HG02798 (cell line): ENCODE measurements around the gene CDH4.

Experiments
- ATAC-seq: cut with Tn5 transposase; IDR thresholded peaks from one replicate; pipeline ENCODE4 v1.9.1; 2021; ENCODE audit warnings: mild to moderate bottlenecking; ENCODE audit not compliant: unreplicated experiment, poor library complexity

CDH4 gene

DNA sequence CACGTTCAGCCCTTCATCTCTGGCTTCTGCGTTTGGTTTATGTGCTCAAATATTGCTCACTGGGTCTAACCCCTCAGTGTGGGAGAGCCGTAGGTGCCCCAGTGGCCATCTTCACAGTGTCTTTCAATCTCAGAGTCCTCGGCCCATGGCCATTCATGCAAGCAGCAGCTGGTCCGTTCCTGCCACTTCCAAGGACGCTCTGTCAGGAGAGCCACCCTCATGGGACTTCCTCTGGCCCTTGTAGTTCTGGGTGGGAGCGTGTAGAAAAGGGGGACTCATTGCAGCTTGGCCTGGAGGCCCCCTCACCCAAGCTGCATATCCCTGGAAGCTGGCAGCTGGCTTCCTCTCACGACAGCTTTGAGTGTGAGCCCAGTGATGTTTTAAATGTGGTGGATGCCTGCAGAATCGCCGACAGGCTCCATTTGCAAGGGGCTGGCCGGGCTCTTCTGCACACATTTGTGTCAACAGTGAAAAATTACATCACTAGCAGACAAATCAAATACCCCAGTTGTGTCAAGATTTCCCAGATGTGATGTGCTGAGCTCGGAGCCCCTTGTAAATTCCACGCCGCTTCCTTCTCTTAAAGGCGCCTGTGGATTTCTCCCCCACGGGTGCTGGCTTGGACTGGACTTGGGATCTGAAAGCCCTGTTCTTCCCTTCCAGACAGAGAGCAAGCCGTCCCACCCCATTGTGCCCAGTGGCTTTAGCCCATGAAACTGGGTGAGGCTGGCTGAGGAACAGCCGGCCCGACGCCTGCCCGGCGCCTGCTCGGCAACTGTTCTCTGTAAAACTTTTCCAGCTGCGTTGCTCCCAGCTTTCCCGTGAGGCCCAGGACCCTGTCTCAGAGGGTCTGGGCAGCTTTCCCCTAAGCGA lies 453.6 kb downstream of the CDH4 start:
- no peak for ATAC-seq

- ATAC-seq = no peak
Observed at GRCh38 chr20:61706259-61706961, 454.3 kb downstream of the CDH4 start.

DNA sequence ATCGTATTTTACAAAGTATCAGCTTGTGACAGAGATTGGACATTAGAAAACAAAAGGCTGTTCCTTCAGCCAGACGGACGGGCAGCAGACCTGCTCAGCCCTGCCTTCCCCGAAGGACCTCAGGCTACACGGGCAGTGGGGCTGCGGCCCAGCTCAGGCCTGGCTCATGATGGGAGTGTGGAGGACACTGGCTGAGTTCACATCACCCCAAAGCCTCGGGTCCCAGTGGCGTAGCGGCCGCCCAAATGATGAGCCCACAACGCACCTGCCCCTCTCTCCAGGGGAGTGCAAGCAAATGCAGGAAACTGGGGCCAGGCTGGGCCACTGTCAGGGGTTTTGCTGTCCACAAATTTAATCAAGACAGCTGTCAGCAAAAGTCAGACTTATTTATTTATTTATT lies 456.8 kb downstream of the CDH4 start:
- no peak for ATAC-seq

DNA sequence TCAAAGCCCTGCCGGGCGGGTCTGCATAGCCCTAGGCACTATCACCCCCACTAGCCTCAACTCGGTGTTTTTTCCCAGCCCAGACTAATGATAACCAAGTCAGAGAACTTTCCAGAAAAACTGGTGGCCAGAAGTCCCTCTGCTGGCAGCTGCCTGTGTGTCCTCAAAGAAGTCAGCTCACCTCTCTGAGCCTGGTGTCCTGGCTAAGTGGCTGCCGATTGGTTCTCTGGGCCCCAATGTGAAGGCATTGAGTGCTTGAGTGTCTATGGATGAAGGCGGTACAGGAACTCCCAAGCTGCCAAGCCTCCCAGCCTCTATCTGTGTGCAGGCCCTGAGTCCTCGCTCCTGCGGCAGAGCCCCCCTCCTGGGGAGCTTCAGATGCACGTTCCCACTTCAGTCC lies 458.0 kb downstream of the CDH4 start:
- ATAC-seq = no peak

DNA sequence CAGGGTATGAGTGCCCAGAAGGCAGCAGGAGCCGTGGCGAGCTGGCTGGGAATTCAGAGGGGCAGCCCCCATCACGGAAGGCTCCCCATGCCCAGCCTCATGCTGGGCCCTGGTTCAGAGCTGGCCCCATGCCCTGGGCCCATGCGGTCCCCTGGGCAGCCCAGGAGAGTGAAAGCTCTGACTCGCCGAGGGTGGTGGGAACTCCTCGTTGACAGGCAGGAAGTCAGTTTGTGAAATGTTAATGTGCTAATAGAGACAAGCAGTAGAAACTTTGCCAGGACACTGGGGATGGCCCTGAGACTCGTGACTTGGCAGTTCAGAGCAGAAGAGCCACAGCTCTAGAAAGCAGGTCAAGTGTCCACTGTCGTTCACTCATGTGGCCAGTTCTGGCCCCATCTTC lies 460.6 kb downstream of the CDH4 start:
- ATAC-seq = no peak

DNA sequence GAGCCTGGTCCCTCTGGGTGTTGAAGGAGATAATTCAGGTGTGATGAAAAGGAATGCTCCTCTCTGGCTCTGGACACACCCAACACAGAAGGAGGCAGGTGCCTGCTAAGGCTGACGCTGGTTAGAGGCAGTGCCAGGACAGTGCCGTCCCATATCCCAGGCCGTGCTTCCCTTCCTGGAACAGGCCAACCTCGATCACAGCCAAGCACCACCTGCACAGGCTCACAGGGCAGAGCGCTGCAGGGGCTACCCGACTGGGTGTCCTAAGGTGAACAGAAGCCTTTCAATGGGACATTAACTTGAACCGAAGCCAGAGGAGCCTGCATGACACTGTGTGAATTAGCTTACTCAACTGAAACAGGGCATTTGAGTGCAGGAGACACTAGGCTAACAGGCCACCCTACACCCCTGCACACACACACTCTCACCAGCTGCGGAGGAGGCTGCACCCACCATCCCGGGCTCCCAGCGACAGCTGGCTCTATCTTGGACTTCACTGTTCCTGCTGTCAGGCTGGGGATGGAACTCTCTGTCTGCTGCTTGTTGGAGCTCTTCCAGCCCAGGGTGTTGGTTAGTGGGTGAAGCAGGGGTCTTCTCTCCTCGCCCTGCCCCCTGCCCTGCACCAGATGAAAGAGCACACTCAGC lies 466.4 kb downstream of the CDH4 start:
- ATAC-seq = no peak

- no peak for ATAC-seq
Observed at GRCh38 chr20:61719691-61720347, 467.8 kb downstream of the CDH4 start.

DNA sequence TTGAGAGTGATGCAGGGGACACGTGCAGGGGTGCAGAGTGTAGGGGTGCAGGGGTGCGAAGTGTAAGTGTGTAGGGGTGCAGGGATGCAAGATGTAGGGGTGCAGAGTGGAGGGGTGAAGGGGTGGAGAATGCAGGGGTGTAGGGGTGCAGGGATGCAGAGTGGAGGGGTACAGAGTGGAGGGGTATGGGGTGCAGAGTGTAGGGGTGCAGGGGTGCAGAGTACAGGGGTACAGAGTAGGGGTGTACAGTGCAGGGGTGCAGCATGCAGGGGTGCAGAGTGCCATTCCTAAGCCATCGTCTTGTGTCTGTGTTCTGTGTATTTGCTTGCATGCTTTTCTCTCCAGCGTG lies 468.3 kb downstream of the CDH4 start:
- no peak for ATAC-seq

GRCh38 chr20:61722146-61722678 lies 470.2 kb downstream of the CDH4 start:
- ATAC-seq = no peak

DNA sequence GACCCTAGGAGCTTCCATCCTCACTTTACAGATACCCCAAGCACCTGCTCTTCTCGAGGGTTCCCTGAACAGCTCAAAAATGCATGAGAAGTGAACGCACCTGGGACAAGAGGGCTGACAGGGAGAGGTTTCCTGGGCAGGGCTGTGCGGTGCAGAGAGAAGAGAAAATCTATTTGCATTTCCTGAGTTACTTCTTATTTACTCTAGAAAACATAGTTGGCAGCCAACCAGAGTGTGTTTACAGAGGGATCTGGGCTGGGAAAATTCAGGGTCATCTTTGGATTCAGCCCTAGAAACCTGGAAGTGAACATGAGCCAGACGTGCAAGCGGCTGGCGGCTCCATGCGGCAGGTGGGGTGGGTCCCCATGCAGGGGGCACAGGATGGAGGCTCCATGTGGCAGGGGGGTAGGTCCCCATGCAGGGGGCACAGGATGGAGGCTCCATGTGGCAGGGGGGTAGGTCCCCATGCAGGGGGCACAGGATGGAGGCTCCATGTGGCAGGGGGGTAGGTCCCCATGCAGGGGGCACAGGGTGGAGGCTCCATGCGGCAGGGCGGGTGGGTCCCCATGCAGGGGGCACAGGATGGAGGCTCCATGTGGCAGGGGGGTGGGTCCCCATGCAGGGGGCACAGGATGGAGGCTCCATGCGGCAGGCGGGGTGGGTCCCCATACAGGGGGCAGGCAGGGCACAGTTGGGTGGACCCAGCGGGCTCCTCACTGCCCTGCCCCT lies 471.6 kb downstream of the CDH4 start:
- ATAC-seq = no peak

- ATAC-seq = no peak
Observed at GRCh38 chr20:61724376-61724775, 472.3 kb downstream of the CDH4 start.

GRCh38 chr20:61725145-61725544 lies 473.1 kb downstream of the CDH4 start:
- no peak for ATAC-seq

- no peak for ATAC-seq
Observed at GRCh38 chr20:61725966-61726365, 473.9 kb downstream of the CDH4 start.

DNA sequence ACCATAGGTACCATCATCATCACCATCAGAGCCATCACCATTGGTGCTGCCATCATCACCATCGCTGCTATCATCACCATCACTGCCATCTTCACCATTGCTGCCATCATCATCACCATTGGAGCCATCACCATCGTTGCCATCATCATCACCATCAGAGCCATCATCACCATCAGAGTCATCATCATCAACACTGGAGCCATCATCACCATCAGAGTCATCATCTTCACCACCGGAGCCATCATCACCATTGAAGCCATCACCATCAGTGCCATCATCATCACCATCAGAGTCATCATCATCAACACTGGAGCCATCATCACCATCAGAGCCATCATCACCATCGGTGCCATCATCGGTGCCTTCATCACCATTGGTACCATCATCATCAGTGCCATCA lies 474.9 kb downstream of the CDH4 start:
- no peak for ATAC-seq

DNA sequence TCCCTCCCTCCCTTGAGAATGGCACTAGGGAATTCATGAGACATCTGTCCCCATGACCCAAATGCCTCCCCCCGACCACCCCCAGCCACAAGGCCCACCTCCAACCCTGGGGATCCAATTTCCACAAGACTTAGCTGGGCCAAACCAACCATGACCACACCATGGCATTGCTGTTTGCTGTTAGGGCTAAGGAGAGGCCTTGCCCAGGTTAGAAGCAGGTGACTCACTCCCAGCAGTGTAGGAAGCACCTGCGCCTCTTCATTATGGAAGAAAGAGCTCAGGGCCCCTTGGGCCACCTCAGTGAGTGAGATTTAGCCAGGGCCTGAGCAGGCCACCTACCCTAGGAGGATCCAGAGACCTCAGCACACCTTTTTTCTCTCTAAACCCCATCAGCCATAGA lies 475.7 kb downstream of the CDH4 start:
- no peak for ATAC-seq

GRCh38 chr20:61728326-61728725 lies 476.3 kb downstream of the CDH4 start:
- ATAC-seq = no peak

- ATAC-seq = no peak
Observed at GRCh38 chr20:61728786-61729770, 477.0 kb downstream of the CDH4 start.

GRCh38 chr20:61730631-61731362 lies 478.7 kb downstream of the CDH4 start:
- ATAC-seq = no peak
